ENCODE data around the gene PDF. TPM values are rescaled to one million over a fixed set of nuclear protein-coding genes. Genes with fewer than 3 reads are reported as not detected.
"Not testable (repeated sequence)": the region's sequence is repeated elsewhere in the genome, so short reads cannot be mapped to it uniquely, and the experiment has no call there.

PDF gene
- total RNA-seq, 4 donors from 2014 or later = 17.7 to 23.3 (median 18.9) TPM

DNA sequence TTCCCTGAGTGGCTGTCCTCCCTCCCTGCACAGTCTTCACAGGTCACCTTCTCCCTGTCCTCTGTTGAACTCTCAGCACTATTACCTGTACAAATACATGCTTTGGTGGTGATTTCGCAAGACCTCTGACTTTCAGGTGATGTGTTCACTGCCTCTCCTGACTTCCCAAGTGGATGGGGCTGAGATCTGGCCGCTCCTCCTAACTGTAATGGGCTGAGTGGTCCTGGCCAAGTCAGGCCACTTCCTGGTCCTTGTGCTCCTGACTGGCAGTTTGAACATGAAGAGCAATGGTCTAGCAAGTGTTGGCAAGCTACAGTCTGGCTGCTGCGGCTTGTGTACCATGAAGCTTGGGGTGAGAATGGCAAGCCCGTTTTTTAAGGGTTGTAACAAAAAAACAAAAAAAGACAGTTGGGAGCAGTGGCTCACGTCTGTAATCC is 32.9 kb upstream of the PDF start:
- H3K36me3 ChIP-seq = peaks cover 0 to 68% (median 0%) of the 10 kb centered on the region in 3 donors
- DNase-seq = no peak
- no peak for TF ChIP-seq POLR2A (IDR thresholded peaks at IDR 0.05)
- TF ChIP-seq, protein P1, sequence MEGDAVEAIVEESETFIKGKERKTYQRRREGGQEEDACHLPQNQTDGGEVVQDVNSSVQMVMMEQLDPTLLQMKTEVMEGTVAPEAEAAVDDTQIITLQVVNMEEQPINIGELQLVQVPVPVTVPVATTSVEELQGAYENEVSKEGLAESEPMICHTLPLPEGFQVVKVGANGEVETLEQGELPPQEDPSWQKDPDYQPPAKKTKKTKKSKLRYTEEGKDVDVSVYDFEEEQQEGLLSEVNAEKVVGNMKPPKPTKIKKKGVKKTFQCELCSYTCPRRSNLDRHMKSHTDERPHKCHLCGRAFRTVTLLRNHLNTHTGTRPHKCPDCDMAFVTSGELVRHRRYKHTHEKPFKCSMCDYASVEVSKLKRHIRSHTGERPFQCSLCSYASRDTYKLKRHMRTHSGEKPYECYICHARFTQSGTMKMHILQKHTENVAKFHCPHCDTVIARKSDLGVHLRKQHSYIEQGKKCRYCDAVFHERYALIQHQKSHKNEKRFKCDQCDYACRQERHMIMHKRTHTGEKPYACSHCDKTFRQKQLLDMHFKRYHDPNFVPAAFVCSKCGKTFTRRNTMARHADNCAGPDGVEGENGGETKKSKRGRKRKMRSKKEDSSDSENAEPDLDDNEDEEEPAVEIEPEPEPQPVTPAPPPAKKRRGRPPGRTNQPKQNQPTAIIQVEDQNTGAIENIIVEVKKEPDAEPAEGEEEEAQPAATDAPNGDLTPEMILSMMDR (IDR thresholded peaks at IDR 0.05) = no peak

DNA sequence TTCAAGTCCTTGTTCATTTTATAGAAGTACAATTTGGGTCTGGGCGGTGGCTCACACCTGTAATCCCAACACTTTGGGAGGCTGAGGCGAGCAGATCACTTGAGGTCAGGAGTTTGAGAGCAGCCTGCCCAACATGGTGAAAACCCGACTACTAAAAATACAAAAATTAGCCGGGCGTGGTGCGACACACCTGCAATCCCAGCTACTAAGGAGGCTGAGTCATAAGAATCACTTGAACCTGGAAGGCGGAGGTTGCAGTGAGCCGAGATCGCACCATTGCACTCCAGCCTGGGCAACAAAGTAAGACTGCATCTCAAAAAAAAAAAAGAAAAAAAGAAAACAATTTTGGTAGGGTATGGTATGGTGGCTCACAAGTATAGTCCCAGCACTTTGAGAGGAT is 29.7 kb upstream of the PDF start:
- H3K4me3 ChIP-seq, H3K27ac ChIP-seq, H3K4me1 ChIP-seq, DNase-seq, H3K9me3 ChIP-seq, H3K27me3 ChIP-seq: not testable (repeated sequence)
- peaks cover 0 to 56% (median 0%) of the 10 kb centered on the region in 3 donors for H3K36me3 ChIP-seq

More for the DNA sequence above, 32.9 kb upstream of the PDF start:
- H3K4me3 ChIP-seq = no peak overlapping the region
- no peaks in the 10 kb centered on the region for H3K27me3 ChIP-seq
- no peaks in the 10 kb centered on the region for H3K4me1 ChIP-seq
- H3K27ac ChIP-seq = no peak overlapping the region
- H3K9me3 ChIP-seq = no peaks in the 10 kb centered on the region

DNA sequence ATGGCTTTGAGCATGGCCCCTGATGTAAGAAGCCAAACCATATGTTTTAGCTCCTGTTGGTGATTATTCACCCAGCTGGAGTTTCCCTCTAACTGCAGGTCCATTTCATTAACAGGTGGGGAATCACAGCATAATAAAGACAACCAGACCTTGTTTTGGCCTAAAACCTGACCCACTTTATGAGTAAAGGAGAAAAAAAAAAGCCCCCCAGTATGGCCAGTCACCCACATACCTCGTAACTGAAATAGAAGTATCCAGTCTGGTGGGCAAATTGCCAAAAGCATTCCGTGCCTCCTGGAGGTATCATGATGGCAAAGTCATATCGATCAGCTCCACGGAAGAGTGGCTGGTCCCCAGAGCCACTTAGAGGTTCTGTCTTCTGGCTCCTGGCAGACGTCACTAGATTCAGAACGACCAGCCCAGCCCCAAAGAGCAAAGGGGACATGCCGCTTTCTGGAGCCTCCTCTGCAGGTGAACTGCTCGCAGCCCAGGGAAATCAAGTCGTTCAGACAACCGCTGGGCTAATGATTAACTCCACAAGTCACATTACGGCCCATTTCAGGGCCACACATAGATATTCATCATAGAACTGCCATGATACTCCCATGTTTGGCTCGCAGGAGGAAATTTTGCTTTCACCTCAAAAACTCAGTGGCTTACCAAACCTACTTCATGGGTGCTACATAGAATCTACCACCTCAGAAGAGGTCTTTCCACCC is 21.1 kb upstream of the PDF start, which contains the start of gene TMED6:
TSS of gene TMED6 (minus strand) at position 478 of the 719 bp plus-strand sequence. CDS start at position 445, 33 bp downstream.
- peaks cover 0 to 31% (median 0%) of the 10 kb centered on the region in 3 donors for H3K36me3 ChIP-seq
- TF ChIP-seq, protein P1 (IDR thresholded peaks at IDR 0.05) = no peak
- TF ChIP-seq POLR2A (IDR thresholded peaks at IDR 0.05) = peak in 1 of 2 donors; percentile 11
- peaks cover 0 to 6% (median 0%) of the 10 kb centered on the region in 4 donors for H3K4me1 ChIP-seq
- peak within 1 kb of the TSS in 2 of 4 donors; percentile 44 to 52 for H3K27ac ChIP-seq
- H3K9me3 ChIP-seq = no peaks in the 10 kb centered on the region
- no peaks in the 10 kb centered on the region for H3K27me3 ChIP-seq
- peak within 1 kb of the TSS in 2 of 4 donors; percentile 33 to 44 for H3K4me3 ChIP-seq
- peak in 2 of 3 donors; percentile 71 to 79 for DNase-seq

DNA sequence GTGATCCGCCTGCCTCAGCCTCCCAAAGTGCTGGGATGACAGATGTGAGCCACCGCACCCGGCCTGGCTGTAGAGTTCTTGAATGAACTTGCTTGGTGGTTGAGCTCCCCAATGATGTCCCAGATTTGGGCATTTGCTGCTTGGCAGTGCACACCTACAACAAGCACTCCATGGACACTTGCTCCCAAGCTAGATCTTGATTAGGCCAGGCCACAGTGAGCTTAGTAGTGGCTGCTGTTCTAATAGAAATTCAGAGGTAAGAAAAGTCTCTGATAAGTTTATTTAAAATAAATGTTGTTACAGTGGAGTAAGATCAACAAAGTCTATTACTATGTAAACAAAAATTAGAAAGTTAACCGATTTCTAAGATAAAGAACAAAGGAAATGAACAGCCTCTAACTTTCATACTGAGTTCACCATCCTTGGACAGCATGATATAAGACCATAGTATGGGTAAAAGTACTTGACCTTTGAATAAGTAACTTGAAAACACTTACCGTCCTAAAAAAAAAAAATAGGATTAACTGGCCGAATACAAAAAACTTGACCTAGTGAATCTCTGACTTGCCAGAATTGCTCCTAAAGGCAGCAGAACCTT is 20.2 kb upstream of the PDF start:
- peak overlapping the region in 1 of 4 donors; percentile 33 for H3K4me3 ChIP-seq
- TF ChIP-seq, protein P1 (IDR thresholded peaks at IDR 0.05) = no peak
- no peak for TF ChIP-seq POLR2A (IDR thresholded peaks at IDR 0.05)
- DNase-seq = no peak
- no peak overlapping the region for H3K27ac ChIP-seq
- no peaks in the 10 kb centered on the region for H3K27me3 ChIP-seq
- peaks cover 0 to 22% (median 0%) of the 10 kb centered on the region in 3 donors for H3K36me3 ChIP-seq
- H3K4me1 ChIP-seq = peaks cover 0 to 6% (median 0%) of the 10 kb centered on the region in 4 donors
- no peaks in the 10 kb centered on the region for H3K9me3 ChIP-seq

DNA sequence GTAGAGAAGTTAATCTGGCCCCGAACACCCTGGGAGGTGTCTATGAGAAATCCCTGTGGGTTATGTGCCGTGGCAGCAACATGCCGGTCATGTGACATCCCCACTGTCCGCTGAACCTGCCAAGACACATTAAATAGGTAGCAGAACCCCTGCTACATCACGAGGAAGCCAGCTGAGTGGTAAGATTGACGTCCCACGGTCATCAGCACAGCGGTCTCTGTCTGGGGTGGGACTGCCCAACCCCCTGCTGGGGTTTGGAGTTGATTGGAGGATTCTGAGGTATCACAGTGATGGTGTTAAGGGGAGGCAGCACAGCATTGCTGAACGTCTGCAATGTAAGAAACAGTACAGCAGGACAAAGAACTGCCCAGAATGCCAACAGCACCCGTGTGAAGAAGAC is 19.1 kb upstream of the PDF start:
- no peak overlapping the region for H3K27ac ChIP-seq
- TF ChIP-seq POLR2A (IDR thresholded peaks at IDR 0.05) = no peak
- TF ChIP-seq, protein P1 (IDR thresholded peaks at IDR 0.05) = no peak
- no peak for DNase-seq
- peaks cover 0 to 6% (median 0%) of the 10 kb centered on the region in 4 donors for H3K4me1 ChIP-seq
- H3K36me3 ChIP-seq = peaks cover 0 to 16% (median 0%) of the 10 kb centered on the region in 3 donors
- no peaks in the 10 kb centered on the region for H3K27me3 ChIP-seq
- H3K4me3 ChIP-seq = no peak overlapping the region
- no peaks in the 10 kb centered on the region for H3K9me3 ChIP-seq

DNA sequence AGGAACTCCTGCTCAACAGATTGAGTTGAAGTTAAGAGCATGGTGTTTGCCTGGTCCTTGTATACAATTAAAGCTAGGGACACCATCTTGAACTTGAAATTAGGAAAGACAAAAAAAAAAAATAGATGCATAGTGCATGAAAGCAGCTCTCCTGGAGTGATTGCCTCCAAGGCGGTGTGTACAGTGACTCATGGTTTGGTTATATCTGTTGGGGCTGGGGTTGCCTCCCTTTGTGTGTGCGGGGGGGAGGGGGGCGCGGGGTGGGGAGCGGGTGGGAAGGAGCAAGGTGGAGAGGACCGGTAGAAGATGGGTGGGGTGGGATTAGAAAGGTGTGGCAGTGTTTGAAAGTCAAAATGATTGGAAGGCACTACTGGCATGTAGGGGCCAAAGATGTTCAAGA is 17.8 kb upstream of the PDF start:
- TF ChIP-seq, protein P1 (IDR thresholded peaks at IDR 0.05) = no peak
- no peak for TF ChIP-seq POLR2A (IDR thresholded peaks at IDR 0.05)
- peaks cover 0 to 6% (median 0%) of the 10 kb centered on the region in 4 donors for H3K4me1 ChIP-seq
- H3K4me3 ChIP-seq = no peak overlapping the region
- H3K9me3 ChIP-seq = no peaks in the 10 kb centered on the region
- no peak for DNase-seq
- no peak overlapping the region for H3K27ac ChIP-seq
- no peaks in the 10 kb centered on the region for H3K27me3 ChIP-seq
- H3K36me3 ChIP-seq = peaks cover 0 to 18% (median 0%) of the 10 kb centered on the region in 3 donors

All from Peyer's patch (tissue), 4 donors.